GM19043 (cell line): Measurements from ENCODE around the gene CLBA1.
"Not testable (repeated sequence)": the region's sequence is repeated elsewhere in the genome, so short reads cannot be mapped to it uniquely, and the experiment has no call there.

ENCODE experiments used
- ATAC-seq: cut with Tn5 transposase; IDR thresholded peaks from one replicate; pipeline ENCODE4 v1.9.1; 2021; ENCODE audit warnings: low read depth; ENCODE audit not compliant: unreplicated experiment

Gene CLBA1

GRCh38 chr14:104985675-104986486, at the start of gene CLBA1:
Gene CLBA1, plus strand, starts transcription at chr14:104985788. Its CDS starts 644 bp downstream, at chr14:104986432.
- peak; percentile 97 for ATAC-seq

GRCh38 chr14:104935955-104936354, 49.6 kb upstream of the CLBA1 start:
- no peak for ATAC-seq

DNA sequence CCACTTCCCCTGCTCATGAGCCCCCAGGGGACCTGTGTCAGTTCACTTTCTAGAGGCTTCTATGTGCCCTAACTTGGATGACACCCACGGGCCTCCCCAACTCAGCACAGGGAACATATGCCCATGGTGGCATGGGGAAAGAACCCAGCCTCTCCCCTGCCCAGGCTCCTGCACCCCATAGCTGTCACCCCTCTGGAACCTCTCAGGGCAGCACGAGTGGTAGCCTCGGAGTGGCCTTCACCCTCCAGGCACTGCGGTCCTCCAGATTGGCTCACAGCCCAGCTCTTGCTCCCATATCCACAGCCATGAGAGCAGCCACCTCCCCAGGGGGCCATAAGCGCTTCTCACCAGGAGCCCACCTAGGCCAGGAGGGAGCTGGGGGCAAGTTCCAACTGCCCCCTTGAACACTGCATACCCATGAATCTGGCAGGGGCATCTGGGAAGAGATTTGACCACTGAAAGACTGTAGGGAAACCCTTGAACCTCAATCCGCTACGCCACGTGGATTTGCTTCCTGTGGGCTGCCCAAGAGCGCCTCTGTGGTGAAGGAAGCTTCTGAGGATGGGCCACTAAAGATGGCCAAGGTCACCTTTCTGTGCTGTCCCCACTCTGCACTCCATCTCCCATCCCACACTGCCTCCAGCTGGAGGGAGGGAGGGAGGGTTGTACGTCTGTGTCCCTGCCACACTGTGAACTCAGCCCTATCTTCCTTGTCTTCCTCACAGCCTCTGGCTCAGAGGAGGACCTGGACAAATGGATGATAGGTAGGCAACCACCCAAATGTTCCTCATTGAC, 49.0 kb upstream of the CLBA1 start:
- ATAC-seq: no peak

- no peak for ATAC-seq
Measured at GRCh38 chr14:104937161-104937560, 48.4 kb upstream of the CLBA1 start.

DNA sequence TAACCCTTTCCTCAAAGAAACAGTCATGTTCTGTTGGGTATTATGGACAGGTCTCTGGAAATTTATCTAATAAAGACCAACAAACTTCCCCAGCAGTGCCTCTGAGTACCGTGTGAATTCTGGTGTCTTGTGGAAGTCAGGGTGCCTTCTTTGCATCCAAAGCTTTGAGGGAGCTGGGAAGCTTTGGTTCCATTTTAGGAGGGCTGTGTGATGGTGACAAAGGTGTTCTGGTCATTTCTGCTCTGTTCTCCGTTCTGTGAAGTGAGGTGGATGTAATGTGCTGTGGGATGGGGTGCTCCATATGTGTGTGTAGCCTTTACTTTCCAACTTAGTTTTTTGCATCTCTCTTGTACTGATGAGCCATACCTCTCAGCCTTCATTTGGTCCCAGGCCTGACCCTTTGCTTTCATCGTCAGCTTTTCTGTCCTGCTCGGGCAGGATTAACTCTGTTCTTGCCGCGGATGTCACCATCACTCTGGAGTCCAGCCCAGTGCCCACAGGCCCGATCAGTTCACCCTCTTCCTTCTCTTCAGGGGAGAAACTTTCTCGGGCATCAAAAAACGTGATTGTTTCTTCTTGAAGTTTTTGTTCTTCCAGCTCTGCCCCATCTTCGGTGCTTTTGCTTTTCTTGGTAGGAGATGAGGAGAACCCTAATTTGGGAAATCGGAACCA, 47.8 kb upstream of the CLBA1 start:
- no peak for ATAC-seq

- no peak for ATAC-seq
Measured at GRCh38 chr14:104938436-104938835, 47.2 kb upstream of the CLBA1 start.

DNA sequence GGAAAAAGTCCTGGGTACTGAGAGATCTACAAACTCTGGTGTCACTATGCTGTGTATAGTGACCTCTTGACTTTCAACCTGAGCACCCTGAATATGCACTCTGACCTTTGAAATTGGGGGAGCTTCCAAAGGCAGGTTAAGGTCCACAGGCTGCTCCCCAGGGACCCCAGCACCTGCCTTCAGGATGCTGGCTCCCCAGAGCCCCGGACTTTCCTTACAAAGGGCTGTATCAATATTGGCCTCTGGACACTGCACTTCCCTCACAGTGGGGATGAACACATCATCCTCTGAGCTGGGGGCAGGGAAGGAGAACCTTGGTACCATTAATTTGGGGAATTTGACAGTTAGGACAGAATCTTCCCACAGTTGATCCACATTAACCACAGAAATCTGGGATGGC, 46.6 kb upstream of the CLBA1 start:
- ATAC-seq: no peak

GRCh38 chr14:104939666-104940410, 45.8 kb upstream of the CLBA1 start:
- no peak for ATAC-seq

DNA sequence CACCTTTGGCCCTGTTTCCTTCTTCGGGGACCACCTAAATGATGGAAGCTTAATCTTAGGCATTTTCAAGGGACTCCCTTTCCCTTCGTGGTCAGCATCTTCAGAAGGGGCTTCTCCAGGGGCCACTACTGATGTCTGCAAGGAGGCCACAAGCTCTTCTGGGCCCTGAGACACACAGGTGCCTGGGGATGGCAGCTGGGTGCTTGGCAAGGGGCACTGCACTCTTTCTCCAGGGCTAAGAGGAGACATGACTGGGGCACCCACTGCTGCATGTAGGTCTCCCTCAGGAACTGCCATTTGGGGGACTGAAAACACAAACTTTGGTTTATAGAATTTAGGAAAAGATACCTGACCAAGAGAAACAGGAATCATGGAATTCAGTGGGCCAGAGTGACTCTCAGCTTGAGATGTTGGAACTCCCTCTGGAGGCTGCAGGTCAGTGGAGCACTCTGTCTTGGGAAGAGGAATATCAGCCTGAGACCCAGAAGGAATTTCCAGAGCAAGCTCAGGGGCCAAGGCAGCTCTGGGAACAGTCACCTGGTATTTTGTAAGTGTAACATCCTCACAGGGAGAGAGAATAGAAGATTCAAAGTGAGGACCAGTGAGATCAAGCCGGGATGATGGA, 45.0 kb upstream of the CLBA1 start:
- ATAC-seq: no peak

DNA sequence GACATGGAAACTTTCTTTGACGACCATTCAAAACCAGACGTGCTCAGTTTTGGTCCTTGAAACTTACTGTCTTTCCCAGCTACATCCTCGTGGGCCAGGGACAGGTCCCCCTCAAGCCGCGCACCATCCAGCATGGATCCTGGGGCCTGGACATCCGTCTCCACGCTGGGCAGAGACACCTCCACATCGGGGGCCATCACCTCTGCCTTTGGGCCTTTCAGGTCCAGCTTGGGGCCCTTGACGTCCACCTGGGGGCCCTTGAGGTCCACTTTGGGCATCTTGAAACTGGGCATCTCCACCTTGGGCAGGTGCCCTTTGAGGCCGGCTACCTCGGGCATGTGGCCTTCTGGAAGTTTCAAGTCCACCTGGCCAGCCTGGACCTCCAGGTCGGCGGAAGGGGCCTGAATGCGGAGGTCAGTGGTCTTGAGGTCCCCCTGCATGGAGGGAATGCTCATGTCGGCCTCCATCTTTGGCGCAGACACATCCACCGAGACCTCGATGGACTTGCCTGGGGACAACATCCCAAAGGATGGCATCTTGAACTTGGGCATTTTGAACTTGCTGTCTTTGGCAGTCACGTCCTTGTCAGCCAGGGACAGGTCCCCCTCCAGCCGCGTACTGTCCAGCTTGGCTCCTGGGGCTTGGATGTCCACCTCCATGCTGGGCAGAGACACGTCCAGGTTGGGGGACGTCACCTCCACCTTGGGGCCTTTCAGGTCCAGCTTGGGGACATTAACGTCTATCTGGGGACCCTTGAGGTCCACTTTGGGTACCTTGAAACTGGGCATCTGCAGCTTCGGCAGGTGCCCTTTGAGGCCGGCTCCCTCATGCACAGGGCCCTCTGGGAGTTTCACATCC, 43.9 kb upstream of the CLBA1 start:
- no peak for ATAC-seq

- no peak for ATAC-seq
Measured at GRCh38 chr14:104942586-104942985, 43.0 kb upstream of the CLBA1 start.

DNA sequence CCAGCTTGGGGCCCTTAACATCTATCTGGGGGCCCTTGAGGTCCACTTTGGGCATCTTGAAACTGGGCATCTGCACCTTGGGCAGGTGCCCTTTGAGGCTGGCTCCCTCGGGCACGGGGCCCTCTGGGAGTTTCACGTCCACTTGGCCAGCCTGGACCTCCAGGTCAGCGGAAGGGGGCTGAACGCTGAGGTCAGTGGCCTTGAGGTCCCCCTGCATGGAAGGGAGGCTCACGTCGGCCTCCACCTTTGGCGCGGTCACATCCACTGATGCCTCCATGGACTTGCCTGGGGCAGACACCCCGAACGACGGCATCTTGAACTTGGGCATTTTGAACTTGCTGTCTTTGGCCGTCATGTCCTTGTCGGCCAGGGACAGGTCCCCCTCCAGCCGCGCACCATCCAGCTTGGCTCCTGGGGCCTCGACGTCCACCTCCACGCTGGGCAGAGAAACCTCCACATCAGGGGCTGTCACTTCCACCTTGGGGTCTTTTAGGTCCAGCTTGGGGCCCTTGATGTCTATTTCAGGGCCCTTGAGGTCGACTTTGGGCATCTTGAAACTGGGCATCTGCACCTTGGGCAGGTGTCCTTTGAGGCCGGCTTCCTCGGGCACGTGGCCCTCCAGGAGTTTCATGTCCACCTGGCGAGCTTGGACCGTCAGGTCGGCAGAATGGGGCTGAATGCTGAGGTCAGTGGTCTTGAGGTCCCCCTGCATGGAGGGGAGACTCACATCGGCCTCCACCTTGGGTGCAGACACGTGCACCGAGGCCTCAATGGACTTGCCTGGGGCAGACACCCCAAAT, 42.2 kb upstream of the CLBA1 start:
- not testable (repeated sequence) for ATAC-seq

- not testable (repeated sequence) for ATAC-seq
Measured at GRCh38 chr14:104944016-104944308, 41.6 kb upstream of the CLBA1 start.

- not testable (repeated sequence) for ATAC-seq
Measured at GRCh38 chr14:104944436-104945205, 41.0 kb upstream of the CLBA1 start.

GRCh38 chr14:104945266-104945665, 40.3 kb upstream of the CLBA1 start:
- not testable (repeated sequence) for ATAC-seq

DNA sequence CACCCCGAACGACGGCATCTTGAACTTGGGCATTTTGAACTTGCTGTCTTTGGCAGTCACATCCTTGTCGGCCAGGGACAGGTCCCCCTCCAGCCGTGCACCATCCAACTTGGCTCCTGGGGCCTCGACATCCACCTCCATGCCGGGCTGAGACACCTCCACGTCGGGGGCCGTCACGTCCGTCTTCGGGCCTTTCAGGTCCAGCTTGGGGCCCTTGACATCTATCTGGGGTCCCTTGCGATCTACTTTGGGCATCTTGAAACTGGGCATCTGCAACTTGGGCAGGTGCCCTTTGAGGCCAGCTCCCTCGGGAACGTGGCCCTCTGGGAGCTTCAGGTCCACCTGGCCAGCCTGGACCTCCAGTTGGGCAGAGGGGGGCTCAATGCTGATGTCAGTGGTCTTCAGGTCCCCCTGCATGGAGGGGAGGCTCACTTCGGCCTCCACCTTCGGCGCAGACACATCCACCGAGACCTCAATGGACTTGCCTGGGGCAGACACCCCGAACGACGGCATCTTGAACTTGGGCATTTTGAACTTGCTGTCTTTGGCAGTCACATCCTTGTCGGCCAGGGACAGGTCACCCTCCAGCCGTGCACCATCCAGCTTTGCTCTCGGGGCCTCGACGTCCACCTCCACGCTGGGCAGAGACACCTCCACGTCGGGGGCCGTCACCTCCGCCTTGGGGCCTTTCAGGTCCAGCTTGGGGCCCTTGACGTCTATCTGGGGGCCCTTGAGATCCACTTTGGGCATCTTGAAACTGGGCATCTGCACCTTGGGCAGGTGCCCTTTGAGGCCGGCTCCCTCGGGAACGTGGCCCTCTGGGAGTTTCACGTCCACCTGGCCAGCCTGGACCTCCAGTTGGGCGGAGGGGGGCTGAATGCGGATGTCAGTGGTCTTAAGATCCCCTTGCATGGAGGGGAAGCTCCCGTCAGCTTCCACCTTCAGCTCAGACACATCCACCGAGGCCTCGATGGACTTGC, 39.3 kb upstream of the CLBA1 start:
- not testable (repeated sequence) for ATAC-seq

GRCh38 chr14:104947201-104947600, 38.4 kb upstream of the CLBA1 start:
- ATAC-seq: not testable (repeated sequence)
